Activated CD4-positive, alpha-beta T cell treated with anti-CD3 and anti-CD28 coated beads for 36 hours (primary cell): ENCODE data around the gene TMEM176A. TPM values are rescaled to one million over a fixed set of nuclear protein-coding genes. Genes with fewer than 3 reads are reported as not detected.
"Not testable (repeated sequence)": the region's sequence is repeated elsewhere in the genome, so short reads cannot be mapped to it uniquely, and the experiment has no call there.

Experiments
- ATAC-seq: fragments of 200-7000 bp; cut with Tn5 transposase; one replicate; pipeline ENCODE4 v1.10.0; 2021; ENCODE audit warnings: mild to moderate bottlenecking, moderate library complexity
- CTCF ChIA-PET: fragments of 350-600 bp; sonication (Branson Sonifier 250); formaldehyde crosslinking; loops from one replicate; lab custom pipeline; 2021; ENCODE audit warnings: antibody characterized with exemption; lab: Charles Lee
- POLR2A ChIA-PET: fragments of 350-600 bp; sonication (Branson Sonifier 250); formaldehyde crosslinking; loops from one replicate; lab custom pipeline; 2021; ENCODE audit warnings: antibody characterized with exemption, inconsistent platforms; lab: Charles Lee
- DNase-seq: peaks from one replicate; pipeline ENCODE4 v3.0.0-alpha.2; 2020
- H3K27ac Mint-ChIP-seq: one replicate; pipeline ENCODE4 v1.8.0; 2021; ENCODE audit warnings: mixed read lengths
- H3K27me3 Mint-ChIP-seq: one replicate; pipeline ENCODE4 v1.8.0; 2021; ENCODE audit warnings: mixed read lengths
- H3K36me3 Mint-ChIP-seq: one replicate; pipeline ENCODE4 v1.8.0; 2021; ENCODE audit warnings: low read depth, mixed read lengths
- H3K4me1 Mint-ChIP-seq: one replicate; pipeline ENCODE4 v1.8.0; 2021; ENCODE audit warnings: mixed read lengths
- H3K4me3 Mint-ChIP-seq: one replicate; pipeline ENCODE4 v1.8.0; 2021; ENCODE audit warnings: mild to moderate bottlenecking, moderate library complexity, mixed read lengths
- H3K9me3 Mint-ChIP-seq: one replicate; pipeline ENCODE4 v1.8.0; 2021; ENCODE audit warnings: low read depth, mixed read lengths
- intact Hi-C, 2 experiments: fragments of 100-400 bp; cut with DNase I in 1 of 2; cut with micrococcal nuclease in 1 of 2; formaldehyde crosslinking; loops; one replicate each; pipeline versions ENCODE4 v1.14.2 to v1.15.1; 2022 to 2024; cut with DNase I, micrococcal nuclease
- total RNA-seq, 2 experiments: library from RNA; stranded (reverse); gene quantifications; one replicate each; pipeline ENCODE4 v1.2.3, GENCODE V29; 2021

TMEM176A gene
- total RNA-seq, 2 experiments from 2014 or later: not detected

DNA sequence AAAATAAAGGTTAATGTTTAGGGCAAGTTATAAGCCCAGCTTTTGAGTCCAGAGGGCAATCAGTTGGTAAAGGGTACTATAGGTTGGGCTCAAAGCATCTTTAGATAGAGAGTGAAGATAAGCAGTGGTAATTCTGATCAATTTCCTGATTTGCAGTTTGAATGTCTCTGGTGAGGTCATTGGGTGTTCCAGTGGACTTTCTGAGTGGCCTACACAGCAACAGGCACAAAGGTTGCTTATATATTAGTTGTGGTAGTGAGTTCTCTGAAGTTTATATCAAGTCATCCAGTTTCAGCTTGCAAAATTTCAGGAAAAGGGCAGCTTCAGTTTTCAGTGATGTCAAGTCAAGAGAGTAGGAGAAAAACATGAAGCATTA lies 34.2 kb upstream of the TMEM176A start:
- DNase-seq (no peak), ATAC-seq (no peak)
- no peak overlapping the region for H3K27ac Mint-ChIP-seq
- H3K9me3 Mint-ChIP-seq: peaks cover 2% of the 10 kb centered on the region
- intact Hi-C loops: no loop called here
- H3K27me3 Mint-ChIP-seq: no peaks in the 10 kb centered on the region
- peaks cover 3% of the 10 kb centered on the region for H3K4me1 Mint-ChIP-seq
- POLR2A ChIA-PET: no interaction called here
- no peak overlapping the region for H3K4me3 Mint-ChIP-seq
- CTCF ChIA-PET: interaction anchor here (1.0 to 1.3 kb wide), 3 partner anchors 11 to 481 kb away, joined by 3 read pairs; no protein-coding TSS in a partner anchor
- H3K36me3 Mint-ChIP-seq: peaks cover 2% of the 10 kb centered on the region

DNA sequence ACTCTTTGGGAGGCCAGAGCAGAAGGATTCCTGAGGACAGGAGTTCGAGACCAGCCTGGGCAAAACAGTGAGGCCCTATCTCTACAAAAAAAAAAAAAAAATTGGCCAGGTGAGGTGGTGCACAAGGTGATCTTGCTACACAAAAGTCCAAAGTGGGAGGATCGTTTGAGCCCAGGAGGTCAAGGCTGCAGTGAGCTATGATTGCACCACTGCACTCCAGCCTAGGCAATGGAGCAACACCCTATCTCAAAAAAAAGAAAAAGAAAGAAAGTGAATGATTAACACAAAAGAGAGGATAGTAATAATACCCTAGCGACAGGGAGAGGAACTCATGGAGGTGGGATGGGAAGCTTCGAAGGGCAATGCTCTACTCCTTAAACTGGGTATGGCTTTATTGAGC lies 30.8 kb upstream of the TMEM176A start:
- intact Hi-C loops: no loop called here
- no peak overlapping the region for H3K4me3 Mint-ChIP-seq
- peaks cover 4% of the 10 kb centered on the region for H3K36me3 Mint-ChIP-seq
- no peaks in the 10 kb centered on the region for H3K27me3 Mint-ChIP-seq
- ATAC-seq (no peak), DNase-seq (no peak)
- peaks cover 3% of the 10 kb centered on the region for H3K4me1 Mint-ChIP-seq
- ChIA-PET CTCF (interaction anchor here (0.7 to 1.6 kb wide), 3 partner anchors 9 to 518 kb away, joined by 5 to 8 read pairs (median 5); no protein-coding TSS in a partner anchor), POLR2A (no interaction called here)
- peaks cover 7% of the 10 kb centered on the region for H3K9me3 Mint-ChIP-seq
- no peak overlapping the region for H3K27ac Mint-ChIP-seq

DNA sequence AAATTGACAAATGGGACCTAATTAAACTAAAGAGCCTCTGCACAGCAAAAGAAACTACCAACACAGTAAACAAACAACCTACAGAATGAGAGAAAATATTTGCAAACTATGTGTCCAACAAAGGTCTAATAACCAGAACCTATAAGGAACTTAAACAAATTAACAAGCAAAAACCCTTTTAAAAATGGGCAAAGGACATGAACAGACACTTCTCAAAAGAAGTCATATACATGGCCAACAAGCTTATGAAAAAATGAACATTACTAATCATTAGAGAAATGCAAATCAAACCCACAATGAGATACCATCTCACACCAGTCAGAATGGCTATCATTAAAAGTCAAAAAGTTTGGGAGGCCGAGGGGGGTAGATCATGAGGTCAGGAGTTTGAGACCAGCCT lies 26.4 kb upstream of the TMEM176A start:
- H3K36me3 Mint-ChIP-seq, H3K9me3 Mint-ChIP-seq, H3K27ac Mint-ChIP-seq, H3K4me3 Mint-ChIP-seq, CTCF ChIA-PET, ATAC-seq, H3K27me3 Mint-ChIP-seq, POLR2A ChIA-PET, H3K4me1 Mint-ChIP-seq, intact Hi-C loops, DNase-seq: not testable (repeated sequence)

DNA sequence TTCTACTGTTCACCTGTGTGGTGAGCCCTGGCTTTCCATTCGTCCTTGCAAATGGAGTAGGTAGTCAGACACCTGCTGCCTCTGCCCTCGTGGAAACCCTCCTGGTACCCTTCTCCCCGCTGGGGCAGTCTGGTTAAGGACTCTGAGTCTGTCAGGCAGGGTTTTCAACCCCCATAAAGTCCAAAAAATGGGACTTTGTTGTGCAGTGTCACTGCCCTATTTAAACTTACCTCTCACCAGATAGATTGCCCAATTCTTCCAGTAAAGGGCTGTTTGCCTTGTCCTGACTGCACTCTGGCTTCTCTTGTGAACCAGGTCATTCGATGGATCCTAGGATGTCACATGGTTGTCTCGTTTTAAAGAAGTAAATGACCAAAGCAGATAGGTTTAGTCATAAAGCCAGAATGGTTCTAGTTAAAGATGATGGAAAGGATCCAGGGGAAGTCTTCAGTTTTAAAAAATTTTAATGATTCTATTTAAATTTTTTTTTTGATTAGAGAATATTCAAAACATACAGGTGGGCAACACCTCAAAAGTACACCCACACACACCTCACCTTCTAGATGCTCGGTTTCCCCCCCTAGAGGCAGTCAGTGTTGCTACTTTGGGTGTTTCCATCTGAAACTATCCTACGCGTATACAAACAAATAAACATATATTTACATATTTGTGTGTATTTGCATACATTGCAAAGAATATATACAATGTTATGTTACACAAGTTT lies 22.4 kb upstream of the TMEM176A start:
- Mint-ChIP-seq H3K4me1 (peaks cover 4% of the 10 kb centered on the region), H3K36me3 (peaks cover 4% of the 10 kb centered on the region), H3K27ac (no peak overlapping the region), H3K9me3 (peaks cover 7% of the 10 kb centered on the region), H3K4me3 (no peak overlapping the region), H3K27me3 (peaks cover 3% of the 10 kb centered on the region)
- CTCF ChIA-PET: interaction anchor here (0.6 to 1.6 kb wide), 19 partner anchors 8 to 224 kb away, joined by 3 to 9 read pairs (median 4); no protein-coding TSS in a partner anchor
- POLR2A ChIA-PET: interaction anchor here (0.7 kb wide), 2 partner anchors 367 to 465 kb away, joined by 3 to 4 read pairs; no protein-coding TSS in a partner anchor
- no peak for ATAC-seq
- intact Hi-C loops: loop anchor here (1.0 to 5.0 kb wide), 5 partner anchors 99 to 334 kb away; no protein-coding TSS in a partner anchor
- no peak for DNase-seq

DNA sequence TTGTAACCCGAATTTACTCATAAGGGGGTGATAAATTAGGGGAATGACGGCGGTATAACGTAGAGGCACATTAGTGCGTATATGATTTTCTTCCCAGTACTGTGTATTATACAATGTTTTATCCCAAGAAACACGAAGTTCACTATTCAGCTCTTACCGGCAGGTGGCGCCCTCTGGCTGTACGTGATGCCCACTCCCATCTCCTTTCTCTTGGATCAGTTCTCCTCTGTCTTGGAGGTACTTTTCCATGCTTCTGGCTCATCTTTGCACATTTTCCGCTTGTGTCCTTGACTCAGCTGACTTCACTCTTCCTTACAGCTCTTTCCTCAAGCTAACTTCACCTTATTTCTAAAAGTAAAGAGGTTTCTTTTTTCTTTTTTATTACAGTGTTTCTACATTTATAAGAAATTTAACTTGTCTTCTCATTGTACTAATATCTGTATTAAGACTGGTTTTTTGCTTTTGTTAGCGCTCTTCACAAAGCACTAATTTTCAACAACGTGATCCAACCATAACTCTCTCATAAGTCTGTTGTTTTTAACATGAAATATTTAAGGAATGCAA lies 21.7 kb upstream of the TMEM176A start:
- CTCF ChIA-PET: interaction anchor here (0.6 to 1.6 kb wide), 21 partner anchors 8 to 224 kb away, joined by 3 to 9 read pairs (median 4); no protein-coding TSS in a partner anchor
- peaks cover 3% of the 10 kb centered on the region for H3K27me3 Mint-ChIP-seq
- no peak overlapping the region for H3K27ac Mint-ChIP-seq
- peaks cover 4% of the 10 kb centered on the region for H3K4me1 Mint-ChIP-seq
- DNase-seq: peak; percentile 88
- POLR2A ChIA-PET: interaction anchor here (0.7 kb wide), 2 partner anchors 368 to 465 kb away, joined by 3 to 4 read pairs; no protein-coding TSS in a partner anchor
- ATAC-seq: peak; percentile 75
- no peak overlapping the region for H3K4me3 Mint-ChIP-seq
- peaks cover 3% of the 10 kb centered on the region for H3K9me3 Mint-ChIP-seq
- H3K36me3 Mint-ChIP-seq: peaks cover 4% of the 10 kb centered on the region
- intact Hi-C loops: loop anchor here (1.0 to 5.0 kb wide), 5 partner anchors 98 to 333 kb away; no protein-coding TSS in a partner anchor

DNA sequence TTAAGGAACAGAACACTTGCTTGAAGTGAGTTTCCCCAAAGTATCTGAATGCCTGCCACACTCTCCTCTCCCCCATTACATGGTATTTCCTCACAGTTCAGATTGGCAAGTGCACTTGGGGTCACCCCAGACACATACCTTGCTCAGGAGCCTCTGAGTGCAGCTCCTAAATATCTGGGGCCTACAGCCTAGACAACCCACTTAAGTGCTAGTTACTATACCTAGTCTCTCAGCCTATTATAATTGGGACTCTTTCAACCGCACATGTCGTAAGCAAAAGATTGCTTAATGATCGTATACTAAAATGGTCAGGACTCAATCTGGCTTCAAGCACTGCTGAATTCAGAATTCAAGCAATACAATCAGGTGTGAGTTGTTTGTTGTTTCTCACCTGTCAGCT lies 20.3 kb upstream of the TMEM176A start:
- CTCF ChIA-PET: interaction anchor here (0.5 to 1.2 kb wide), 2 partner anchors 96 to 435 kb away, joined by 3 read pairs; no protein-coding TSS in a partner anchor
- no peak overlapping the region for H3K27ac Mint-ChIP-seq
- intact Hi-C loops: no loop called here
- ATAC-seq (no peak), DNase-seq (no peak)
- POLR2A ChIA-PET: no interaction called here
- H3K27me3 Mint-ChIP-seq: peaks cover 3% of the 10 kb centered on the region
- H3K4me1 Mint-ChIP-seq: peaks cover 4% of the 10 kb centered on the region
- H3K4me3 Mint-ChIP-seq: no peak overlapping the region
- H3K36me3 Mint-ChIP-seq: no peaks in the 10 kb centered on the region
- H3K9me3 Mint-ChIP-seq: no peaks in the 10 kb centered on the region

DNA sequence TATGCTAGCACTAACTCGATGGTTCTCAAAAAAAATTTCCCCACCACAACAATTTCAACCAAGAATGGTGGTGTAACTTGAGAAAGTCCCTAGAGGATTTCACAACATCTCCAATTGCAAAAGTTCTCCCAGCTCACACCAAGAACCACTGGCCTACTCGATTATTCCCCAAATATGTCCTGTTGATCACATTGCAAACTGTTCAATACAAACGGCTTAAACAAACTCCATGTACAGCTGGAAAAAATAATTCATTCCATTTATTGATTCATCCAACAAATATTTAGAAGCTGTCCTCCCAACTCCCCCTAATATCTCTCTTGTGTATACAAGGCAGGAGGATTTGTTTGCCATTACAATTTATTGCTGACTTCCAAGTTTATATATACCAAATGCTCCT lies 19.5 kb upstream of the TMEM176A start:
- DNase-seq: no peak
- no peaks in the 10 kb centered on the region for H3K36me3 Mint-ChIP-seq
- H3K4me1 Mint-ChIP-seq: peaks cover 10% of the 10 kb centered on the region
- no peak overlapping the region for H3K4me3 Mint-ChIP-seq
- intact Hi-C loops: no loop called here
- no peak for ATAC-seq
- ChIA-PET CTCF (interaction anchor here (0.6 to 1.6 kb wide), 3 partner anchors 18 to 143 kb away, joined by 3 to 4 read pairs (median 3); no protein-coding TSS in a partner anchor), POLR2A (no interaction called here)
- H3K27me3 Mint-ChIP-seq: peaks cover 3% of the 10 kb centered on the region
- no peak overlapping the region for H3K27ac Mint-ChIP-seq
- no peaks in the 10 kb centered on the region for H3K9me3 Mint-ChIP-seq

DNA sequence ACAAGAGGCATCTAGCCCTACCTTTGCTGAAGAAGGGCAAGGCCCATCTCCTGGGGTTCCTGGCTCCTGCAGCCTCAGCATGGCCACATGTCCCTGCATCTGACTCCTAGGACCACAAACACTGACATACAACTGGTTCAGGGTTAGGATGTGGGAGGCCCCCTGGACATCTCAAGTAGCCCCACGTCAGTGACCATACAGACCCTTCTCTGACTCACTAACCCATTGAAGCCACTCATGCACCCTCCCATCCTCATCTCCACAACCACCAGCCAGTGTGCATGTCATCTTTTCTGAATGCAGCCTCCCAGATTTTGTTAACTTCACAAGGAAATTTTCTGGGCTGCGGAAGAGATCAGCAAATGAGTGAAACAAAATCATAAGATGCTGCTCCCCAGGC lies 18.6 kb upstream of the TMEM176A start:
- ChIA-PET POLR2A (no interaction called here), CTCF (interaction anchor here (1.6 kb wide), 1 partner anchor 17 kb away, joined by 4 read pairs; no protein-coding TSS in a partner anchor)
- Mint-ChIP-seq H3K9me3 (no peaks in the 10 kb centered on the region), H3K4me1 (peaks cover 11% of the 10 kb centered on the region), H3K36me3 (no peaks in the 10 kb centered on the region), H3K27me3 (peaks cover 3% of the 10 kb centered on the region), H3K4me3 (no peak overlapping the region), H3K27ac (no peak overlapping the region)
- intact Hi-C loops: no loop called here
- no peak for ATAC-seq
- DNase-seq: no peak

DNA sequence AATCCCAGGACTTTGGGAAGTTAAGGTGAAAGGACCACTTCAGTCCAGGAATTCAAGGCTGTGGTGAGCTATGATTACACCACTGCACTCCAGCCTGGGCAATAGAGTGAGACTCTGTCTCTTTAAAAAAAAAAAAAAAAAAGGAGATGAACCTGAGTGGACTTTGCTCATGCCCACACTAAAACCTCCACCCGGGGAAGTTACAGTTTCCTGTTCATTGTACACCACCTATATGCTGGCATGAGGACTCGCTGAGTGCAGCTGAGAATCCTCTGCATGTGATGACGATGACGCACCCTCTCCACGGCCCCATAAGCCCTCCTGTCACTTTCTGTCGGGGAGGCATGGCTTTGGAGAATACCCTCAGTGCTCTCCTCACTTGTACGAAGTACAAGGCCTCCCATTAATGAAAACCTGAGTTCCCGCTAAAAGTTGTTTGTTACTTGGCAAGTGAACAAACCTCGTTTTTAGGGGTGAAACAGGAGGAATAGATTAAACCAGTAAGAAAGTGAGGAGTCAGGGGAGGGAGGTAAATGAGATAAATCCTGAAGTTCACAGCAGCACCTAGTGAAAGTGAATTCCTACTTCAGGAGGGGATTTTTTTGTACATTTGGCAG lies 16.3 kb upstream of the TMEM176A start:
- H3K36me3 Mint-ChIP-seq: no peaks in the 10 kb centered on the region
- ATAC-seq (no peak), DNase-seq (no peak)
- peaks cover 3% of the 10 kb centered on the region for H3K27me3 Mint-ChIP-seq
- peaks cover 7% of the 10 kb centered on the region for H3K4me1 Mint-ChIP-seq
- no peak overlapping the region for H3K4me3 Mint-ChIP-seq
- ChIA-PET POLR2A (no interaction called here), CTCF (no interaction called here)
- H3K27ac Mint-ChIP-seq: no peak overlapping the region
- H3K9me3 Mint-ChIP-seq: no peaks in the 10 kb centered on the region
- intact Hi-C loops: no loop called here

DNA sequence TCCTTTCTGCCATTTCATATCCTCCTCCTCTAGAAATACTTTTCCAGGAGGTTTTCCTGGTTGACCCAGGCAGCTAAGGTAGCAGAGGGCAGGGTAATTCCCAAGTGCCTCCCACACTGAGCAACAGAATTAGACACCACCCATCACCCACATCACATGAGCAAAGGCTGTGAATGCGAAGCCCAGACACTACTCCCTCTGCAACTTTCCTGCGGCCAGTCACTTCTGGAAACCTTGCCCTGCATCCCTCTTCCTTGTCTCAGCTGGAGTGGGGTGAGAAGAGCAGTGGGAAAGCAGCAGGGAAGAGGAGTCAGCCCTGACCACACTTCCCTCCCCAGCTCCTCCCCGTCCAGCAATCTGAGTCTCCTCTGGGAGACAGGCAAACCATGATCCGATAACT lies 15.6 kb upstream of the TMEM176A start:
- Mint-ChIP-seq H3K27ac (no peak overlapping the region), H3K4me3 (no peak overlapping the region), H3K4me1 (peaks cover 7% of the 10 kb centered on the region), H3K9me3 (no peaks in the 10 kb centered on the region), H3K27me3 (peaks cover 3% of the 10 kb centered on the region), H3K36me3 (no peaks in the 10 kb centered on the region)
- intact Hi-C loops: no loop called here
- ChIA-PET POLR2A (no interaction called here), CTCF (interaction anchor here (0.7 kb wide), 1 partner anchor 8 kb away, joined by 3 read pairs; no protein-coding TSS in a partner anchor)
- ATAC-seq (no peak), DNase-seq (no peak)
